PC-9 (cell line): Measurements from ENCODE around the gene FGD4.

Experiments used
- EZH2 ChIP-seq: fragments of 200-600 bp; sonication (generic); IDR thresholded peaks from 2 replicates; pipeline ENCODE4 v1.8.0; 2017; ENCODE audit warnings: antibody characterized with exemption, low read depth
- TF ChIP-seq, protein P1 (sequence below): fragments of 200-600 bp; sonication (generic); conservative IDR thresholded peaks from 2 replicates; pipeline ENCODE4 v1.6.1; 2017; ENCODE audit warnings: mixed run types, antibody characterized with exemption, mild to moderate bottlenecking, moderate library complexity

DNA sequence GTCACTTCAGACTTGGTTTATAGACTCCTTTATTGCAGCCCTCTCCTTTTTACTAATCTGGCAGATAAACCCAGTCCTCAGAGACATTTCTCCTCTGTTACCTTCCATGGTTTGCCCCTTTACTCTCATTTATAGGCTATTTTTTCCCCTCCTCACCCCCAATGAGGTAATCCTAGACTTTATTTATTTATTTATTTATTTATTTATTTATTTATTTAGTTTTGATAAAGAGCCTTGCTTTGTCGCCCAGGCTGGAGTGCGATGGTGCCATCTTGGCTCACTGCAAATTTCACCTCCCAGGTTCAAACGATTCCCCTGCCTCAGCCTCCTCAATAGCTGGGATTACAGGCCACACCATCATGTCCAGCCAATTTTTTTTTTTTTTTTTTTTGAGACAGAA, 8.4 kb downstream of the FGD4 start:
- TF ChIP-seq, protein P1, sequence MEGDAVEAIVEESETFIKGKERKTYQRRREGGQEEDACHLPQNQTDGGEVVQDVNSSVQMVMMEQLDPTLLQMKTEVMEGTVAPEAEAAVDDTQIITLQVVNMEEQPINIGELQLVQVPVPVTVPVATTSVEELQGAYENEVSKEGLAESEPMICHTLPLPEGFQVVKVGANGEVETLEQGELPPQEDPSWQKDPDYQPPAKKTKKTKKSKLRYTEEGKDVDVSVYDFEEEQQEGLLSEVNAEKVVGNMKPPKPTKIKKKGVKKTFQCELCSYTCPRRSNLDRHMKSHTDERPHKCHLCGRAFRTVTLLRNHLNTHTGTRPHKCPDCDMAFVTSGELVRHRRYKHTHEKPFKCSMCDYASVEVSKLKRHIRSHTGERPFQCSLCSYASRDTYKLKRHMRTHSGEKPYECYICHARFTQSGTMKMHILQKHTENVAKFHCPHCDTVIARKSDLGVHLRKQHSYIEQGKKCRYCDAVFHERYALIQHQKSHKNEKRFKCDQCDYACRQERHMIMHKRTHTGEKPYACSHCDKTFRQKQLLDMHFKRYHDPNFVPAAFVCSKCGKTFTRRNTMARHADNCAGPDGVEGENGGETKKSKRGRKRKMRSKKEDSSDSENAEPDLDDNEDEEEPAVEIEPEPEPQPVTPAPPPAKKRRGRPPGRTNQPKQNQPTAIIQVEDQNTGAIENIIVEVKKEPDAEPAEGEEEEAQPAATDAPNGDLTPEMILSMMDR = no peak
- TF ChIP-seq EZH2 = no peak
